G401 (cell line): ENCODE results near the gene CHEK2. TPM values are rescaled to one million over a fixed set of nuclear protein-coding genes. Genes with fewer than 3 reads are reported as not detected.

Experiments
- DNase-seq: peaks from one replicate; pipeline ENCODE4 v3.0.0-alpha.2; 2015; ENCODE audit warnings: low spot score
- in situ Hi-C: cut with HindIII; loops from 2 replicates; pipeline ENCODE4 v1.10.0; 2016; ENCODE audit warnings: low sequenced_read_pairs, mixed read lengths
- total RNA-seq: library from RNA; depleted of rRNA; stranded (reverse); fragments of >200 nt; shearing (Covaris generic); gene quantifications from 2 replicates; pipeline ENCODE4 v1.2.3, GENCODE V29; 2014; rRNA removed

CHEK2 gene
- total RNA-seq, 1 experiment from 2014 or later: 53.9 TPM

GRCh38 chr22:28648792-28649191 is 92.8 kb downstream of the CHEK2 start:
- in situ Hi-C loops: no loop called here
- DNase-seq: no peak

- in situ Hi-C loops: no loop called here
- no peak for DNase-seq
These were observed 94.4 kb downstream of the CHEK2 start for GRCh38 chr22:28647216-28647615.

DNA sequence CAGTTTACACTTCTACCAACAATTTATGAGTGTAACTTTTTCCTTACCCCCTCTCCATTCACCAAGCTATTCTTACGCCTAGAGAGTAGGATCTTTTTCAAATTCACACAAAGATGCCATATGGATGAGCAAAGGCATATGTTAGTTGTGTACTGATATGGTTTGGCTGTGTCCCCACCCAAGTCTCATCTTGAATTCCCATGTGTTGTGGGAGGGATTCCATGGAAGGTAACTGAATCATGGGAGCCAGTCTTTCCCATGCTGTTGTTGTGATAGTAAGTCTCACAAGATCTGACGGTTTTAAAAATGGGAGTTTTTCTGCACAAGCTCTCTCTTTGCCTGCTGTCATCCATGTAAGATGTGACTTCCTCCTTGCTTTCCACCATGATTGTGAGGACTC is 102.3 kb downstream of the CHEK2 start:
- no peak for DNase-seq
- in situ Hi-C loops: no loop called here

Other genes with a start within 250 kb of the CHEK2 start
- 7.6 and 12.2 TPM in 2 replicates for gene TTC28, start 62.0 kb downstream of the CHEK2 start, total RNA-seq
- 33.2 and 38.1 TPM in 2 replicates for gene HSCB, start 219 bp upstream of the CHEK2 start, total RNA-seq
- gene CCDC117, start 30.9 kb upstream of the CHEK2 start, total RNA-seq: 46.4 and 49.5 TPM in 2 replicates
- gene XBP1, start 58.7 kb upstream of the CHEK2 start, total RNA-seq: 107 and 124 TPM in 2 replicates
- 11.9 and 13.8 TPM in 2 replicates for gene ZNRF3, start 141.8 kb upstream of the CHEK2 start, total RNA-seq